ENCODE measurements around the gene PCID2. TPM values are rescaled to one million over a fixed set of nuclear protein-coding genes. Genes with fewer than 3 reads are reported as not detected.
"Not testable (repeated sequence)": the region's sequence is repeated elsewhere in the genome, so short reads cannot be mapped to it uniquely, and the experiment has no call there.

Gene PCID2
- polyA plus RNA-seq, 4 donors: 47.9 to 72.3 (median 64.1) TPM

DNA sequence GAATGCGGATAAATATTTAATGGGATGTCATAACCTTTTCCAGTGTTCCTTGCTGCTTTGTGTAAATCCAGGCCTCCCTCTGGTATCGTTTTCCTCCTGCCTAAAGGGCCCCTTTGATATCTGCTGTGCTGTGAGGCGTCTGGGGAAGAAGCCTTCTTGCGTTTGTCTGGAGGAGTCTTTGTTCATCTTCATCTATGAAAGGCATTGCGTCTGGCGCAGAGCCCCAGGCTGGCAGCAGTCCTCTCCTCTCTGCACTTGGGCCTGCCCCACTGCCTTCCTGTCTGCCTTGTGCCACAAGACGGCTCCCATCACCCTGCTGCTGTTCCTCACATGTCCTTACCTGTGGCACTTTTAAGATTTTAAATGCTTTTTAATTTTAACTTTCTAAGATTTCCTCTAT is 40.3 kb downstream of the PCID2 start:
- DNase-seq (ENCODE audit: low read depth in 4 of 4, low spot score in 2 of 4): no peak

DNA sequence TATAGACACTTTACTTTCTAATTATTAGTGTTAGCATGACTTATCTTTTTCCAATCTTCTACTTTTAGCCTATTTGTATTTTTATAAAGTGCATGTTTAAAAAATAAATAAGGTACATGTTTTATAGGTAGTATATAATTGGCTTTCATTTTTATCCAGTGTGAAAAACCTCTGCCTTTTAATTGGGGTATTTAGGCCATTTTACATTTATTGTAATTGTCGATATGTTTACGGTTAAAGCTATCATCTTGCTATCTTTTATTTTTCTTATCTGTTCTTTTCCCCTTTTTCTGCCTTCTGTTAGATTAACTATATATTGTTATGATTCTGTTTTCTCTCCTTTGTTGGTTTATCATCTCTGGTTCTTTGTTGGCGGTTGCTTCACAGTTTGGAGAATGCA is 40.9 kb downstream of the PCID2 start:
- no peak for DNase-seq (ENCODE audit: low read depth in 4 of 4, low spot score in 2 of 4)

DNA sequence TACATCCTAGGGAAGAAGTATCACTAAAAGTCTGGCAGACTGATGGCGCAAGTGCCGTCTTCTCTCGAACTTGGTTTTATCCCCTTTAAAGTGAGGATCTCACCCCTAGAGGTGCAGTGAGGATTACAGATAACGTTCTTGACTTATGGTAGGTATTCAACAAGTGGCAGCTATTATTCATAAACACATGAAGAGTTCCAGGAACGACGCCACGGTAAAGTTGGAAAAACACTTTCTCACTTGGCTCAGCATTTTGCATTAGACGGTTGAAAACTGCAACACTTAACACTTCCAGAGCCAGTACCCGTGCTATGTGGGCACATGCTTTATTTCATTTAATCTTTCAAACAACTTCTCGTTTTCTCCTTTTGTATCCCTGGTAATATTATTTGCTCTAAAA is 41.3 kb downstream of the PCID2 start:
- no peak for DNase-seq (ENCODE audit: low read depth in 4 of 4, low spot score in 2 of 4)

DNA sequence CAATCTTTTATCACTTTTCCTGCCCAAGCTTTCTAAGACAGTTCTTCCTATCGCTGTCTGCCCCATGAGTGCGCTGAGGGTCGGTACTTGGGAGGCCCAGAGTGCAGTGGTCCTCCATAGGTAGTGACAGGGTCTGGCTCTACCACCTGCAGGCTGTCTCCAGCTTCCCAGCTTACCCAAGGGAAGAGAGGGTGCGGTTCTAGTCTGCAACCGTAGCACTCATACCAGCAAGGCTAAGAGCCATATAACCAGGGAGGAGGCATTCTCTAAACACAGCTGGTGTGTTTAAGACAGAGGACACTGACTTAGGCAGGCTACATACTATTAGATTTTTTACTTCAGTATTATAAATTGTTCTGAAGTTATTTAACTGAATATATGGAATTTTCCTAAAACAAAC is 41.8 kb downstream of the PCID2 start:
- no peak for DNase-seq (ENCODE audit: low read depth in 4 of 4, low spot score in 2 of 4)

DNA sequence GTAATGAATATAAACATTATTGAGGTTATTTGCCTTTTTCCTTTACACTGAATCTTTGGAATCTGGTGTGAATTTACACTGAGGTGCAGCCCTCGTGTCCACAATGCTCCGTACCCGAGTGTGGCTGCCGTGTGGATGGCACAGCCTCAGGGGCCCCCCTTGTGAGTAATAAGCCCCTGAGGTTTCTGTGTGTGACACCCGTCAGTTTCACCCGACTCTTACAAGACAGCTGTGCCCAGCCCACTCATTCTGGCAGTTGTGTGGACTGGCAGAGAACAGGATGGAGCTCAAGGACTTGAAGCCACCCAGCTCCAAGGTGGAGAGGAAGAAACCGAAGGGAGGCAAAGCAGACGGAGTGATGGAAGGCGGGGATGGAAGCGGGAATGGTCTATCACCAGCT is 42.2 kb downstream of the PCID2 start:
- DNase-seq (ENCODE audit: low read depth in 4 of 4, low spot score in 2 of 4): no peak

DNA sequence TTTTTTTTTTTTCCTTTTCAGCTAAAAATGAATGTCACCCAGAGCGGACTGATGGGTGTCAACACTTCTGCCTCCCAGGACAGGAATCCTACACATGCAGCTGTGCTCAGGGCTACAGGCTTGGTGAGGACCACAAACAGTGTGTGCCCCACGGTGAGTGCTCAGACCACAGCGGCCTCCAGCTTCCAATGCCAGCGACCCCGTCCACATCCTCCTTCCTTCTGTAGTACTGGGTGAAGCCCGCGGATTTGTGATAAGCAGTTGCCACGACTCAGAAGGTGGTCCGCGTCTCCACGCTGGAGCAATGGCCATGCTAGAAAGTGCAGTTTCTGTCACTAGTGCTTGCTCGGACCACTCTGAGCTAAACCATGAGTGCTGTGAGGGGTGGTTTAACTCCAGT is 44.0 kb downstream of the PCID2 start:
- no peak for DNase-seq (ENCODE audit: low read depth in 4 of 4, low spot score in 2 of 4)

DNA sequence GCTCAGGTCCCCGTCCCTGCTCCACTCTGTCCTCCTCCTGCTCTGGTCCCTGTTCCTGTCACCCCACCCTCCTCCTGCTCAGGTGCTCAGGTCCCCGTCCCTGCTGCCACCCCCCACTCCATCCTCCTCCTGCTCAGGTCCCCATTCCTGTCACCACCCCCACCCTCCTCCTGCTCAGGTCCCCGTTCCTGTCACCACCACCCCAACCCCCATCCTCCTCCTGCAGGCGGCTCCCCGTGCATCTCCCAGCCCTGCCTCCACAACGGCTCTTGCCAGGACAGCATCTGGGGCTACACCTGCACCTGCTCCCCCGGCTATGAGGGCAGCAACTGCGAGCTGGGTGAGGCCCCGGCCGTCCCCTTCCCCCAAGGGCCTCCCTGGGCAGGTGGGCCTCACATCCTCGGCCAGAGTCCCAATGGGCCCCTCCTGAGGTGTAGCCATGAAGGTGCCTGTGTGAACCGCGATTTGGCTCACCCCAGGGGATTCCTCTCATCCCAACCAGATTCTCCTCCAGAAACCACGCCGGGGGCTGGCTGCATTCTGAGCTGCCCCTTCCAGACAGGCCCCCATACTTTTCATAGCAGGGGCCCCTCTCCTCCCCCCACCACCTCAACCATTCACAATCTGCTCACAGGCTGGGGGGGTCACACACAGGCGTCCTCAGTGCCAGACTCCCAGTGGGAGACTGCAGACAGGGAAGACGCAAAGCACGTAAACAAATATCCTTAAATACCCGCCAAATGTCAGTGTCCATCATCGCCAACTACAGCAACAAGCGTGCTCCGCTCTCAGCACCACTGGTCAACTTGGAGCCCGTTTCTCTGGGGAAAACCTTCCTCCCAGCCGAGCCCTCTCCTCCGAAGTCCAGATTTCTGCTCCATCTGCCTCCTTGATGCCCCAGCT is 45.4 kb downstream of the PCID2 start:
- DNase-seq (ENCODE audit: low read depth in 4 of 4, low spot score in 2 of 4): no peak

DNA sequence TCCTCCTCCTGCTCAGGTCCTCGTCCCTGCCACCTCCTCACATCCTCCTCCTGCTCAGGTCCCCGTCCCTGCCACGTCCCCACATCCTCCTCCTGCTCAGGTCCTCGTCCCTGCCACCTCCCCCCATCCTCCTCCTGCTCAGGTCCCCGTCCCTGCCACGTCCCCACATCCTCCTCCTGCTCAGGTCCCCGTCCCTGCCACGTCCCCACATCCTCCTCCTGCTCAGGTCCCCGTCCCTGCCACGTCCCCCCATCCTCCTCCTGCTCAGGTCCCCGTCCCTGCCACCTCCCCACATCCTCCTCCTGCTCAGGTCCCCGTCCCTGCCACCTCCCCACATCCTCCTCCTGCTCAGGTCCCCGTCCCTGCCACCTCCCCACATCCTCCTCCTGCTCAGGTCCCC is 46.5 kb downstream of the PCID2 start:
- not testable (repeated sequence) for DNase-seq (ENCODE audit: low read depth in 4 of 4, low spot score in 2 of 4)

DNA sequence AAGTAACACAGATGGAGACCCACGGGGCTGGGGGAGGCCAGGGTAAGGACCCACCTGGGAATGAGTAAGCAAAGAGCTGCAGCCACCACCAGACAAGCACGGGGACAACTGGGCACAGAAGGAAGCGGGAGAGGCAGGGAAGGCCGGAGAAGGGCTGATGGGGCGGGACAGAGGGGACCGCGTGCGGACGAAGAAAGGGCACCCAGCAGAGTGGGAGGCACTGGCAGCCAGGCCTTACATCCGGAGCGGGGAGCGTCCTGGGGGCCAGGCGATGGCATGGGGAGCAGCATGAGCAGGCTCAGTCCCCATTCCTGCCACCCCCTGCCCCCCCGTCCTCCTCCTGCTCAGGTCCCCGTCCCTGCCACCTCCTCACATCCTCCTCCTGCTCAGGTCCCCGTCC is 47.0 kb downstream of the PCID2 start:
- DNase-seq (ENCODE audit: low read depth in 4 of 4, low spot score in 2 of 4): no peak

DNA sequence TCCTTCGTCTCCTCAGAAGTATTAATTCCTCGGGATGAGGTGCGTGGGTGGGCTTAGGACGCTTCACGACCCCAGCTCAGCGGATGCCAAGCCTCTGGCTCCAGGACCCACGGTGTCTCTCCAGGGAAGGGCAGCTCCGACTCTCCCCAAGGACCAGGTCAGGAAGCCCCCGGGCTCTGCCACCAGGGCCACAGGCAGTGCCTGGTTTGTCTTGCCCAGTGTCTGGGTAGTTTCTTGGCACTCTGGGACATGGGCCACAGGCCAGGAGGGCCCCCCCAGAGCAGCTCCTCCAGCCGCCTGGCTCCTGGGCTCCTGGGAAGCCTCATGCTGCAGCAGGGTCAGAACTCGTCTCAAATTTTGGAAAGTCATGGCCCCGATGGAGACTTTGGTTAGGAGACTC is 47.5 kb downstream of the PCID2 start:
- no peak for DNase-seq (ENCODE audit: low read depth in 4 of 4, low spot score in 2 of 4)

DNA sequence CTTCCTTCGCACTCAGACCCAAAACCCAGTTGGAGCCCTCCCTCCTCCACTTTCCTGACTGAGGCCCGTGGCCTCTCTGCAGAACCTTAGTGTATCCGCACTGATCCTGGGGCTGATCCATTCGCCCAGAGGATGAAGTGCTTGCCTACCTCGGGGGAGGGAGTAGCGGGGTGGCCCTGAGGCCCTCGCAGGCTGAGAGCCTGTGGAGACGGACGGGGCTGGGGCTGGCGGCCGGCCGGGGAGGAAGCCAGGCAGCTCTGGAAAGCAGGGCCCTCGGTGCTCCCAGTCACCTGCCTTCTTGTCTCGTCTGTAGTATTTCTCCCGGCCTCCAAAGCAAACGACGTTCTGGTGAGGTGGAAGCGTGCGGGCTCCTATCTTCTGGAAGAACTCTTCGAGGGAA is 48.8 kb downstream of the PCID2 start:
- no peak for DNase-seq (ENCODE audit: low read depth in 4 of 4, low spot score in 2 of 4)

DNA sequence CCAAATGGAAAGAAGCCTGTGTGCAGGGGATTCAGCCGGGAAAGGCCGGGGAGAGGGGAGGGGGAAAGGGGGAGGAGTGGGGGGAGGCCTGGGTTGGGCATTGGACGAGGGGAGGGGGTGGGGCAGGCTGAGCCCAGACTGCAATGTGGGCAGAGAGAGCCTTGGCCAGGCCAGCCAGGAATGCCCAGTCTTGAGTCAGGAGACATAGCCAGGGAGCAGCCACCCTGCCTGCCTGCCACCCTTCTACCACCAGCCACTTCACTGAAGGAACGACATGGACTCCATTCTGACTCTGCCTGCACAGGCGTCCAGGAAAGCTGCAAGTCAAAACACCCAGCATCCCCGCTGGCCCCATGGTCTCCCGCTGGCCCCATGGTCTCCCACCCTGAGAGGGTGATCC is 49.5 kb downstream of the PCID2 start:
- no peak for DNase-seq (ENCODE audit: low read depth in 4 of 4, low spot score in 2 of 4)

DNA sequence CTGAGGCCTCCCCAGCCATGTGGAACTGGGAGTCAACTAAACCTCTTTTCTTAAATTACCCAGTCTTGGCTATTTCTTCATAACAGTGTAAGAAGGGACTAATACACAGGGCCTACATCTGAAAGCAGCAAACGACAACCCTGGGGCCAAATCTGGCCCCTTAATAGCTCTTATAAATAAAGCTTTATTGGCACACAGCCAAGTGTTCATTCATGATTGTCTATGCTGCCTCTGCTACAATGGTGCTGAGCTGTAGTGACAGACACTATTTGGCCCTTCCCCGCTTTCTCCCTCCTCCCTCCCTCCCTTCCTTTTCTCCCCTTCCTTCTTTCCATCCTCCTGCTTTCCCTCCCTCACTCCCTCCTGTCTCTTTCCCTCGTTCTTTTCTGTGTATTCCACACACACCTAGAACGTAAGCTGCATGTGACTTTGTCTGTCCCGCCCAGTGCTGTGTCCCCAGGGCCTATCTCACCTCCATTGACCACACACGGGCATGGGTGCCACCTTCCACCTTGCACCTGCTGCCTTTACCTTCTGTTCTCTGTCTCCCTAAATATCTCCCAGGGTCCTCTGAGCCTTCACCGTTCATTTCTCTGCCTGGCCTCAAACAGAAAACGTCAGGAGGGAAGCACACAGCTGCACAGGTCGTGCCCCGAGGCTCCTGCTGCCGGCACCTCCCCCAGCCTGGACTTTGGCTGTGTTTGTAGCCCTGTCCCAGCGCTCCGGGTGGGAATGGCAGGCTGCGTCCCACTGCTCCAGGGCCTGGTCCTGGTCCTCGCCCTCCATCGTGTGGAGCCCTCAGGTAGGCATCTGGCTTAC is 50.3 kb downstream of the PCID2 start, which contains the start of gene PROZ:
Gene PROZ (plus strand): TSS at position 720 of the 819 bp plus-strand sequence. CDS start 13 bp downstream, at position 733.
- DNase-seq (ENCODE audit: low read depth in 4 of 4, low spot score in 2 of 4): no peak

DNA sequence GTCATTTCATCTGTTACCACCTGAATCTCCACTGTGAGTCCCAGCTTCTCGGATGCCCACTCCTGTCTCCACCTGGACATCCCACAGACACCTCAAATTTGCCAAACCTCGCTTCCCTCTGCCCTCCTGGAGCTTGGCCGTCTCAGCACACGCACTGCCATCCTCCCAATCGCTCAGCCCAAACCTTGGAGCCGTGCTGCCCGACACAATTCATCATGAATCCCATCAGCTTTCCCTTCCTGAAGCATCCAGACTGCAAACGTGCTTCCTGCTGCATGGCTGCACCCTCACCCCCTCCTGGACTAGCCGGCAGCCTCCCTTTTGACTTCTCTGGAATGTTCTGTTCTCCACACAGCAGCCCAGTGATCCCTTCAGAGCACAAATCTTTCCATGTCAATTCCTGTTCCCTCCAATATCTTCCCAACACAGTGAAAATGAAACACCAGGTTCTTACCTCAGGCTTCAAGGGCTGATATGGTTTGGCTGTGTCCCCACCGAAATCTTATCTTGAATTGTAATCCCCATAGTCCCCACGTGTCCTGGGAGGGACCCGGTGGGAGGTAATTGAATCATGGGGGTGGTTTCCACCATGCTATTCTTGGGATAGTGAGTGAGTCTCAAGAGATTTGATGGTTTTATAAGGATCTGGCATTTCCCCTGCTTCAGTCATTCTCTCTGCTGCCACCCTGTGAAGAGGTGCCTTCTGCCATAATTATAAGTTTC is 51.1 kb downstream of the PCID2 start:
- DNase-seq (ENCODE audit: low read depth in 4 of 4, low spot score in 2 of 4): no peak

DNA sequence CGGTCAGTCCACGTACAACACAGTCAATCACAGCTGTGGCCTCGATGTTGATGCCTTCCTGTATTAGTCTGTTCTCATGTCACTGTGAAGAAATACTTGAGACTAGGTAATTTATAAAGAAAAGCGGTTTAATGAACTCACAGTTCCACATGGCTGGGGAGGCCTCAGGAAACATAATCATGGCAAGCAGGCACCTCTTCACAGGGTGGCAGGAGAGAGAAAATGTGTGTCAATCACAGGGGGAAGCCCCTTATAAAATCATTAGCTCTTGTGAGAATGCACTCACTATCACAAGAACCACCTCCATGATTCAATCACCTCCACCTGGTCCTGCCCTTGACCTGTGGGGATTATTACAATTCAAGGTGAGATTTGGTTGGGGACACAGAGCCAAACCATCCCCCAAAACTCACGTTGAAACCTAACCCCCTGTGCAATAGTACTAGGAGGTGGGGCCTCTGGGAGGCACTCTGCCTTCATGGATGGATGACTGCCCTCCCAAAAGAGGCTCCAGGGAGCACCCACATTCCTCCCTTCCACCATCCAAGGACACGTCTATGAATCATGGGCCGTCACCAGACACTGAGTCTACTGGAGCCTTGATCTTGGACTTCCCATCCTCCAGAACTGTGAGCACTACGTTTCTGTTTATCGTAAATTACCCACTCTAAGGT is 52.4 kb downstream of the PCID2 start:
- DNase-seq (ENCODE audit: low read depth in 4 of 4, low spot score in 2 of 4): no peak

DNA sequence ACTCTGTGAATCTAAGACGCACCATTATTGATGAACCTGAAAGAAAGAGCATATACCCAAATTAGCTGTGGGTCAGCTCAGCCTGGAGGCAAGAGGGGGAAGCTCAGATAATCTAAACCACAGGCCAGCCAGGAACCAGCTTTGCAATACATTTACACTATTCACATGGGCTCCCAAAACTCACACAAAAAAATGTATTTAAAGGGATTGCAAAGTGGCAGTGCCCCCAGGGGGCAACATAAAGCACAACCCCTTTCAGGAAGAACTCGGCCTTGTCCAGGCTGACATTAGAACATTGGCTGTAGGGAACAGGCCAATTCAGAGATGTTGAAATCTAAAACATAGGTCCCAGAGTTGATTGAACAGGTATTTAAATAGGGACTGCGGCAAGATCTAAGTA is 53.3 kb downstream of the PCID2 start:
- no peak for DNase-seq (ENCODE audit: low read depth in 4 of 4, low spot score in 2 of 4)

DNA sequence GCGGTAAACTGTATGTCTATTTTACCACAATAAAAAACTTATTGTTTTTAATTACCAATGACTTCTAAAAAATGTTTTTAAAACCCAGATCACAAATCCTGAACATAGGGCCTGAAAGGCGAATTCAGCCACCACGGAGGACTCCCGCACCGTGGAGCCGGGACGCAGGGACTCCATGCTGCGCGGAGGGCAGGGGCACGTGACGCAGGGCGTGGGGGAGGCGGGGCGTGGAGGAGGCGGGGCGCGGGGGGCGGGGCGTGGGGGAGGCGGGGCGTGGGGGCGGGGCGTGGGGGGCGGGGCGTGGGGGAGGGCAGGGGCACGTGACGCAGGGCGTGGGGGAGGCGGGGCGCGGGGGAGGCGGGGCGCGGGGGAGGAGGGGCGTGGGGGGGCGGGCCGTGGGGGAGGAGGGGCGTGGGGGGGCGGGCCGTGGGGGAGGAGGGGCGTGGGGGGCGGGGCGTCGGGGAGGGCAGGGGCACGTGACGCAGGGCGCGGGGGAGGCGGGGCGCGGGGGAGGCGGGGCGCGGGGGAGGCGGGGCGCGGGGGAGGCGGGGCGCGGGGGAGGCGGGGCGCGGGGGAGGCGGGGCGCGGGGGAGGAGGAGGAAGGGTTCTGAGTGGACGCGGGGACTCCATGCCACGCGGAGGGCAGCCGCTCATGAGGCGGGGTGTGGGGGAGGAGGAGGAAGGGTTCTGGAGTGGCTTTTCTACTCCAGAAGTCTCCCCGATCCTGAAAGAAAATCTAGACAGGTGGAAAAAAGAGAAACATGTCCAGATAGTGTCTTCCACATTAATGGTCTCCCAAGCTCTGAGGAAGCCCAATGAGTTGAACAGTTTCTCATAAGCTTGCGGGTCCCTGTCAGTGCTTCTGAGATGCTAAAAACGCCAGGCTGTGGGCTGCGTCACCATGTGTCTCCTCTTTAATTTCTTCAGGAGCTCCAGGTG is 54.4 kb downstream of the PCID2 start:
- no peak for DNase-seq (ENCODE audit: low read depth in 4 of 4, low spot score in 2 of 4)

DNA sequence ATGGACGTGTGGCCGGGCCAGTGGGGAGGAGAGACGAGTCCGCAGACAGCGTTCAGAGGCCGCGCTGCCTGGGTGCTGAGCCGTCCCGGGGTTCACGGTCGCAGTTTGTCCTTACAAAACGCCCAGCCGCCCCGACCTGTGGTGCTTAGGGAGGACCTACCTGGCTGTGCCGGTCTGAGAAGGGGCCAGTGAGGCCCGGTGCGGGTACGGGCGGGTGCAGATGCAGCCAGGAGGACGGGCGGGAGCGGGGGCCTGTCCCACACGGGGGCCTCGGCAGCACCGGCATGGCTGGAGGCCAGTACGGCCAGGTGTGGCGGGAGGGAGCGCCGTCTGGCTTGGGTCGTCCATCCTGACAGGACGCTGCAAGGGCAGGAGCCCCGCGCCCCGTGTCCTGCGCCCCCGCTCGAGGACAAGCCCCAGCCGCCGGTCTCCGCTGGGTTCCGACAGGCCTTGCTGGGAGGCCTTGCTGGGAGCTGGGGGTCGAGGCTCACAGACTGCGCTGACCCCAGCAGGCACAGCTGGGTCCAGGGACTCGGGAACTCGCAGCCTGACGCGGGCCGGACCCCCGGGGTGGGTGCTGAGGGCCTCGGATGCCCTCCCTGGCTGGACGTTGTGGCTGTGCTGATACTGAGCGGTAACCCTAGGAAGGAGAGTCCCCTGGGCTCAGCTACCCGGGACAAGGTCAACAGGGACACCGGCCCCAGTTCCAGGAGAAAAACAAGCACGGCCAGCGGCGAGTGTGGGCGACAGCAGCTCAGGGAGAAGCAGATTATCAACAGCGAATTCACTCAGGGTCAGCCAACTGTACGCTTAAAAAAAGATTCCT is 55.3 kb downstream of the PCID2 start:
- DNase-seq (ENCODE audit: low read depth in 4 of 4, low spot score in 2 of 4): peak in 1 of 4 donors; percentile 52

DNA sequence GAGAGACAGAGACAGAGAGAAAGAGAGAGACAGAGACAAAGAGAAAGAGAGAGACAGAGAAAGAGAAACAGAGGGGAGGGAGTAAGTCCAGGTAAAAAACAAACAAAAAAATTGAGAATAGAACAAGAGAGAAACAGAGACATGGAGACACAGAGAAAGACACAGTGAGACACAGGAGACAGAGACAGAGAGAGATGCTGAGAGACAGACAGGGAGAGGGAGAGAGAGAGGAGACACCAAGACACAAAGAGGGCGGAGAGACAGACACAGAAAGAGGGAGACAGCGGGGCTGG is 55.8 kb downstream of the PCID2 start:
- no peak for DNase-seq (ENCODE audit: low read depth in 4 of 4, low spot score in 2 of 4)

Data from left renal cortex interstitium (tissue), 4 donors.